Nucleus accumbens (tissue), 56 donors: ENCODE data around the gene DNASE2.
"Not testable (repeated sequence)": the region's sequence is repeated elsewhere in the genome, so short reads cannot be mapped to it uniquely, and the experiment has no call there.

Experiments
- DNase-seq, 56 donors: peaks; one replicate each; lab custom pipeline; 2025; lab: John Stamatoyannopoulos, UW

The DNASE2 gene

DNA sequence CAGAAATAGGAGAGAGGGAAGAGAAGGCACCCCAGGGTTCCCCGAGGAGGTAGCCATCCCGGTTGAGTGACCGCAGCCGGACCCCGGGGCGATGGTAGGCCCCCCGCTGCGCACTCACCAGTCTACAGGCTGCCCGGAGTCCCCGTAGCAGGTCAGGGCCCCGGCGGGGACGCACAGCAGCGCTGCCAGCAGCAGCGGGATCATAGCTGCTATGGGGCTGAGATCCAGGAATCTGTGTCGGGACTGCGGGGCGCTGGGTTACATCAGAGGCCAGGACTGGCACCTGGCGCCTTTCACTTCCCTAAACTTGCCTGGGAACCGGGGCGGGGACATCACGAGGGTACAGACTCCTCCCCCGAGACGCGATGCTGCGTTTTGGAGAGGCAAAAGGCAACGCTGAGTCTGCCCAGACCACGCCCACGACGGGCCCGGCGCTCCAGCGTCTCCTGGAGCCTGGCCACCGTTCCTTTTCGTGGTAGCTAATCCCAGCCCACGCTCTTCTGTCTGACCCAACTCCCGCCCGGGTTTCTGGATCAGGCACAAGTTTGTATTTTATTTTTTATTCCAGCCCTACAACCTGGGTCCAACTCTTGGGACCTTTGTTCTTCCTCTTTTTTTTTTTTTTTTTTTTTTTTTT, at the start of gene DNASE2:
TSS of gene DNASE2 (minus strand) at position 278 of the 637 bp plus-strand sequence. CDS start at position 204, 74 bp downstream.
- peak in 55 of 56 donors; percentile 19 to 93 (median 73) for DNase-seq

DNA sequence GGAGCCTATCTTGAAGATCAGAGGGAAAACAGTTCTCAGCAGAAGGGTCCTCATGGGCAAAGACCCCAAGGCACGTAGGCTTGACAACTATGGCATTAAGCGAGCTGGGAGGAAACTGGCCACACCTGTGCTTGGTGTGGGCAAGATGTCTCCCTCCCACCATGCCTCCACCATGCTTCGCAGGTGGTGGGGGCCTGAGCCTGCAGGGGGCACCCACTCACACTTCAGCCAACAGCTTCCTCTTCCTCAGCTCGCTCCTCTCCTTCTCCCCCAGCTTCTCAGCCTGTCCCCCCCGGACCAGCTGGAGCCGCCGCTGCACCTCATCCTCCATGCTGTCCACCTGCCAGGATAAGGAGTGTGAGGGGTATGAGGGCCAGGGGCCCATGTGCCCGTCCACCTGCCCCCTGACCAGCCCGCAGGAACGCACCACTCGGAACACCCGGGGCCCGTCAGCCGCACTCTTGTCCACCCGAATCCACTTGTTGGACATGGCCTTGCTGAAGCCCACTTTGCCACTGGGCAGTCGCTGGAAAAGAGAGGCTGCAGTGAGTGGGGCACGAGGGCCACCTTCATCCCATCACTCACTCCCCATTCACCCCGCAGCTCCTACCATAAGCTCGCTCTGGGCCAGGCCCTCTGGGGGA, 48.9 kb upstream of the DNASE2 start:
- DNase-seq, result no peak

- no peak for DNase-seq
These were observed 43.5 kb upstream of the DNASE2 start for GRCh38 chr19:12924621-12925310.

GRCh38 chr19:12922959-12923358, 41.7 kb upstream of the DNASE2 start:
- no peak for DNase-seq

GRCh38 chr19:12921047-12921446, 39.8 kb upstream of the DNASE2 start:
- DNase-seq, result no peak

- DNase-seq, result no peak
These were observed 37.0 kb upstream of the DNASE2 start for GRCh38 chr19:12918253-12918652.

DNA sequence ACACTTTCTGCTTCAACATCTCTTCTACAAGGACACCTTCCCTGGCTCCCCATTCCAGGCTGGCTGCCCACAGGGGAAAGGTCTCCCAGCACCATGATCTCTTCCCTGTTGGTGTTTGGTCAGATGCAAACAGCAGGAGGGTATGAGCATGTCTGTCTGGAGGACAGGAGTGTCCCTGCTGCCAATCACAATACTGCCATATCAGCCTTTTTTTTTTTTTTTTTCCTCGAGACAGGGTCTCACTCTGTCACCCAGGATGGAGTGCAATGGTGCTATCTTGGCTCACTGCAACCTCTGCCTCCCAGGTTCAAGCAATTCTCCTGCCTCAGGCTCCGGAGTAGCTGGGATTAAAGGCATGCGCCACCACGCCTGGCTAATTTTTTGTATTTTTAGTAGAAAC, 34.6 kb upstream of the DNASE2 start:
- DNase-seq, result not testable (repeated sequence)

GRCh38 chr19:12913851-12914690, 32.8 kb upstream of the DNASE2 start:
- peak in 13 of 56 donors; percentile 1 to 25 (median 11) for DNase-seq

DNA sequence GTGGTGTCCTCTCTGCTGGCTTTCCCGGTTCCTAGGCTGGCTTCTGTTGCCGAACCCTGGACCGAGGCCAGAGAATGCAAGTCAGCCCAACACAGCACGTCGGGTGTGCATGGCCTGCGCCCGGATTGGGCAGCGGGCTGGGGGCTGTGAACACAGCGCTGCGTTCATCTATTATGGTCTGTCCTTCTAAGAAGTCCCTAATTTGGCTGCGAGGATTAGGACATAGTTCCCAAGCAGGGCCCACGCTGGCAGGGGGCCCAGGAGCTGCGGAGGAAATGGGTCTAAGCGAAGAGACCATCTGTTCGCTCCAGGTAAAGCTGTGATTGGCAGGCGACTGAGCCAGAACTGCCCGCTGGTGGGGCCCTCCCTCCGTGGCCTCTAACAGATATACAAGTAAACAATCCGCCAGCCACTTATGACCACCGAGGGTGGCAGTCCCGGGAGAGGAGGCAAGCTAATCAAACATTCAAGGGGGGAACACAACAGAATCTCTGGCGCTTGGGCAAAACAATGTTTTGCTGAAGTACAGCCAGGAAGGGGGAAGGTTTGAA, 31.8 kb upstream of the DNASE2 start:
- peak in 54 of 56 donors; percentile 28 to 91 (median 66) for DNase-seq

- DNase-seq, result no peak
These were observed 31.3 kb upstream of the DNASE2 start for GRCh38 chr19:12912571-12912970.

- no peak for DNase-seq
These were observed 25.9 kb upstream of the DNASE2 start for GRCh38 chr19:12907166-12907565.

DNA sequence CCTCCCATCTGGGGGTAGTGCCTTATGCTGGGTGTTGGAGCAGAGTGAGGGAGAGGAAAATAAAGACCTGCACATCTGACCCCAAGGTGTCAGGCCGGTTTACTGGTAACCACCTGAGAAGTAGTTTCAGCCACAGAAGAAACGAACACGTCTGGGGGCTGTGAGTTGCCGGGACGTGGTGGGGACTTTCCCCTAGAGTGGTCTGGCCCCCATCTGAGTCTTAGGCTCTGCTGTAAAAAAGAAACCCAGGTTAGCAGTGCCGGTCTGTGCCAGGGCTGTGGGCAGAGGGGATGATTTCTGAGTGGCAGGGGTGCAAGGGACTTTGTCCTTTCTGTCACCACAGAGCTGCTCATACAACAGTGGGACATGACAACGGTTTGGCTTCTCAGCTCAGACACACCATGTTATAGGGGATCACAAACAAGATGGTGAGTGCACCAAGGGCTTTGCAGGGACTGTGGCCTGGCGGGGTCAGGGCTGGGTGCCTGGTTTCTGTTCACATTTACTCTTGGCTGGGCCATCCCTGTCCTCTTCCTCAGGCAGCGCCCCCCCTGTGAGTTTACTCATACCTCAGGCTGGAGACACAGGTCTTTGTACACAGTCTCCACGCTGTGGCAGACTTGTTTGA, 18.8 kb upstream of the DNASE2 start:
- DNase-seq, result no peak

DNA sequence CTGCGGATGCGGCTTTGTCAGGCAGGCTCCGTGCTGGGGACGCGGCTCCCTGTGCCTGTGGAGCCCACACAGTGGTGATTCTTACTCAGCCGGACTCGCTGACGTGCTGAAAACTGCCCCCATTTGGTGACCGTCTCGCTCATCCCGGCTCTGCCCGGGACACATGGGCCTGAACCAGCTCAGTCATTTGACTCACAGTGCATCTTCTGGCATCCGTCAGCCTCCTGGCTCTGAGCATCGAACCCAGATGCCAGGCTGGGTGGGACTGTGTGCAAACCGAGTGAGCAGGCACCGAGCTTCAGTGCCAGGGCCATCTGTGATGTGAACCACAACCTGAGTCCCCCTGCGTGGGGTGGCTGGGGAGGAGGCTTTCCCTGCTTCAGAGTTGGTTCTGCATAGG, 15.2 kb upstream of the DNASE2 start:
- no peak for DNase-seq

- DNase-seq, result no peak
These were observed 12.3 kb upstream of the DNASE2 start for GRCh38 chr19:12893582-12893981.

GRCh38 chr19:12891553-12892021, 10.3 kb upstream of the DNASE2 start:
- DNase-seq, result no peak

DNA sequence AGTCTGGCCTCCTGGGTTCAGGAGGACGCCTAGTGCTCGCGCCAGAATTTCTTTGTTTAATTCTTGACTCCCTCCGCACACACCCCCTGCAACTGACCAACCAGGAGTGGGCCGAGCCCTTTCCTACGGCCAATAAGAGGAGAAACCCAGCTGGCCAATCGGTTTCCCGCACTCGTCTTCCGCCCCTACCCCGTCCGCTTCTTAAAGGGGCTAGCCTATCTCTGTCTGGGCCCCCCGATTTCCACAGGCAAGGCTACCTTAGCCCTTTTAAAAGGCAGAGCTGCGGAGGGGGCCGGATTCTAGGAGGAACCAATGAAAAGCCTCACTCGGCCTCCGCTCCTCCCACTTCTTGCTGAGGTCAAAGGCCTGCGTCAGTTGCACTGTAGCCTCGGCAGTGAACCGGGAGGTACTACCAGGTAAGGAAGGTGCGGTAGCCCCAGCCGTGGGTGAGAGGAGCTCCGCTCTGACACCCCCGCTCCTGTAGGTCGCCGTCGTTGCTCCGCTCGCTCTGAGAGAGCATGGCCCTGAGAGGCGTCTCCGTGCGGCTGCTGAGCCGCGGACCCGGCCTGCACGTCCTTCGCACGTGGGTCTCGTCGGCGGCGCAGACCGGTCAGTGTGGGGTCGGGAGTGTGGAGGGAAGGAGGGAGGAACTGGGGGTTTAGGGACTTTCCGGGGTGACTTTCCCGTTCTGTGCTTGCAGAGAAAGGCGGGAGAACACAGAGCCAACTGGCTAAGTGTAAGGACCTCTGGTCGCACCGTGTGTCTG, 9.7 kb upstream of the DNASE2 start, which contains the start of gene GCDH:
TSS of gene GCDH (plus strand) at position 374 of the 766 bp plus-strand sequence. CDS start at position 519, 145 bp downstream.
- DNase-seq, result peak; percentile 49 to 100 (median 98)

DNA sequence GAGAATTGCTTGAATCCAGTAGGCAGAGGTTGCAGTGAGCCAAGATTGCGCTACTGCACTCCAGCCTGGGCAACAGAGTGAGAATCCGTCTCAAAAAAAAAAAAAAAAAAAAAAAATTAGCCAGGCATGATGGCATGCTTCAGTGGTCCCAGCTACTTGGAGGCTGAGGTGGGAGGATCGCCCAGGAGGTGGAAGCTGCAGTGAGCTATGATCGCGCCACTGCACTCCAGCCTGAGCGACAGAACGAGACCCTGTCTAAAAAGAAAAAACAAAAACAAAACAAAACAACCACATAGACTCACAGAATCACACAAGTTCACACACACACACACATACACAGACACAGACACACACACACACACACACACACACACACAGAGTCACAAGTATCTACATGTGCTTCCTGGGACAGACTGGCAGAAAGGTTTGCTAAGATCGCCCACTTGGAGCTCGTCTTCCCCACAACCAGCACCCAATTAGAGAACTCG, 9.1 kb upstream of the DNASE2 start:
- not testable (repeated sequence) for DNase-seq

DNA sequence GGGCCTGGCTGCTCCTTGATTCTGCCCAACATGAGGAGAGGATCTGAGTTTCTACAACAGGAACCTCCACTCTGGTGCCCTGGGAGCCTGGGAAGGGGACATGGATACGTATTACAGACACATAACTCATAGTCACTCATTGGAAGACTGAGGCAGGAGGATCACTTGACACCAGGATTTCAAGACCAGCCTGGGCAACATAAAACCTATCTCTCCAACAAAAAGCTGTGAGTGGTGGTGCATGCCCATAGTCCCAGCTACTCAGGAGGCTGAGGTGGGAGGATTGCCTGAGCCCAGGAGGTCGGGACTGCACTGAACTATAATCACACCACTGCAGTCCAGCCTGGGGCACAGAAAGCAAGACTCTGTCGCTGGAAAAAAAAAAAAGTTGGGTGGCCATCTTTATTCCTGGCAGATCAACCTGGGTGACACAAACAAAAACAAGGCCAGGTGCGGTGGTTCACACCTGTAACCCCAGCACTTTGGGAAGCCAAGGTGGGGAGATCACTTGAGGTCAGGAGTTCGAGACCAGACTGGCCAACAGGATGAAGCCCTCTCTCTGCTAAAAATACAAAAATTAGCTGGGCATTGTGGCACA, 6.9 kb upstream of the DNASE2 start:
- DNase-seq, result no peak
